Activated CD8-positive, alpha-beta memory T cell treated with anti-CD3 and anti-CD28 coated beads for 48 hours (primary cell): ENCODE data around the gene FRMD4A.
"Not testable (repeated sequence)": the region's sequence is repeated elsewhere in the genome, so short reads cannot be mapped to it uniquely, and the experiment has no call there.

Experiments used
- DNase-seq, 3 experiments: peaks; one replicate each; pipeline ENCODE4 v3.0.0-alpha.2; 2020; ENCODE audit warnings: low read depth in 2 of 3, low spot score in 2 of 3

FRMD4A gene

GRCh38 chr10:13767676-13768178 is 563.0 kb downstream of the FRMD4A start:
- DNase-seq = no peak

- not testable (repeated sequence) for DNase-seq
These were observed 563.6 kb downstream of the FRMD4A start for GRCh38 chr10:13767148-13767547.

DNA sequence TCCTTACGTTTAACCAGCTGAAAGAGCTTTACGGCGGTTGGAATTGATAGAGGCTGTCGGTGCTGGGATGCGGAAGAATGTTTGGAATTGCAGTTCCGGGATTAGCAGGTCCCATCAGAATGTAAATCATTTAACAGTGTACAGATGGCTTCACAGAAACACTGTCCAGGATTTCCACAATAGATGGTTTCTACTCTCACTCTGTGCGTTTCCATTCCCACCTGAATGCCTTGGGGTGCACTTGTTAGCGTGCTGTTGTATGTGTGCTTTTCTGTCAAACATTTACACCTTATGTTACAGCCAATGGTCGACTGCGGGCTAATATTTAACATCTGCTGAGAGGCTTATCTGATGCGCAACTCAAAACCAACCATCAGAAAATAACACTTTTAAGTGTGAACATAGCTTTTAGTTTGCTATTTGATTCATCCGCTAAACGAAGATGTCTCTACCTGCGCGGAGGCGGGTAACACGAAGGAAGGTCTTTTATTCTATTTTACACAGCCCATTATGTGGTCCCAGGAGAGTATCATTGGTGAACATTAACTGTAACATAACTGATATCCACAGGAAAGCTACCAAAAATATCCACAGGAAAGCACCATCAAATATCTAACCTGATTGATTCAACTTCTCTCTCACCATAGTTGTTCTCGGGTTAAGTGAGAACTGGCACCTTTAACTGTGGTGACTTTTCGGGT is 564.9 kb downstream of the FRMD4A start:
- DNase-seq = no peak

- no peak for DNase-seq
These were observed 569.1 kb downstream of the FRMD4A start for GRCh38 chr10:13761490-13762091.

GRCh38 chr10:13759168-13759567 is 571.6 kb downstream of the FRMD4A start:
- DNase-seq = no peak

DNA sequence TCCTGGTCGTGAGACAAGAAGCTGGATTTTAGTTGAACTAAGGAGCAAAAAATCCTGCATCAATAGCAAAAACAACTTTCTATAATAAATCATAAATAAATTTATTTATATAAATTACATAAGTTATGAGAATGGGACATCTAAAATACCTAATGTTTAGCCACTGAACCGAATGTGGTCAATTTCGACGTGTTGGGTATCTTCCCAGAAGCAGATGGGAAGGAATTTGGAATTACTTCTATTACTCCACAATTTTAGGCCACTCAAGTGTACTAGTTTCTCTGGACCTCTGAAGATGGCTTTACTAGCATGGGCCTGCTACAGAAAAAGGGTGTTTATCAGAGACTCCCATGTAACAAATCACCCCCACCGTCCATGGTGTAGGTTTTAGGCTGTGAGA is 572.0 kb downstream of the FRMD4A start:
- no peak for DNase-seq

- no peak for DNase-seq
These were observed 572.4 kb downstream of the FRMD4A start for GRCh38 chr10:13758312-13758711.

DNA sequence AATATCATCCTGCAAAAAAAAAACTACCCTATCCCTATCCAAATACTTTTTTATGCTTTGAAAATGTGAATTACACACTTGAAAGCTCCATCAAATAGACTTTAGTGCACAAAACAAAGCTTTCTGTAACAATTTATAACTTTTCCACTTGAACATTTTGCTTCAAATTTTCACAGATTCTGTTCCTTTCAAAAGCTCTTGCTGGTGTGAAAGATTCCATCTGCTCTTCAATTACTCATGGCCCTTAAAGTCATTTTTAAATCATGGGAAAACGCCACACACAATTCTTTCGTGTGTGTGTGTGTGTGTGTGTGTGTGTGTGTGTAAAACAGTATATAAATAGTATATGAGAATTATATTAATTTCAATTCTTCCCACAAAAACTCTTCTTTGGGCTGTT is 576.4 kb downstream of the FRMD4A start:
- no peak for DNase-seq

DNA sequence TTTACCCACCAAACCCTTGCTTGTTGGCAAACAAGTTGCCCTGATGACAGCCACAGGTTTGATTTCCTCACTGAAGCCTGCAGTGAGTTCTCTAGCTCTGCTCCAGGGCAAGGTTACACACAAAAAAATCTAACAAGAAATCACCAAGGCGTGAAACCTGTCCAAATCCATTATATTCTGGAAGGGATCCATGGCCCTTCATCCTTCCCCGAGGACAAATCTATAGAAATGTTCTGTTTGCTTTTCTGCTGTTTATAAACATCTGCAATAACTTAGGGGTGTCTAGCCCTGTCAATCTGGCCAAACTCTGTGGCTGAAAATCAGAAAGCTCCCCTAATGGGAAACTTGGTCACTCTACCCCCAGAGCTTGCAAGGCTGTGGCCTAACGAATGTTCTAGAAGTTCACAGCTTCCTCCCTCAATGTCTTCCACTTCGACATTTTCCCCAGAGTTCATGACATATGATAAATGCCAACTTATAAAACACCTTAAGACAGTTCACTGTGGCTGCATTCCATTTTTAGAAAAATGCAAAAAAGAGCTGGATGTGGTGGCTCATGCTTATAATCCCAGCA is 579.4 kb downstream of the FRMD4A start:
- DNase-seq = no peak

- DNase-seq = no peak
These were observed 580.2 kb downstream of the FRMD4A start for GRCh38 chr10:13750299-13751190.

- no peak for DNase-seq
These were observed 585.5 kb downstream of the FRMD4A start for GRCh38 chr10:13745271-13745670.

- no peak for DNase-seq
These were observed 586.8 kb downstream of the FRMD4A start for GRCh38 chr10:13743963-13744362.

GRCh38 chr10:13743101-13743693 is 587.5 kb downstream of the FRMD4A start:
- DNase-seq = no peak

GRCh38 chr10:13741438-13741837 is 589.3 kb downstream of the FRMD4A start:
- no peak for DNase-seq

GRCh38 chr10:13740461-13740860 is 590.3 kb downstream of the FRMD4A start:
- no peak for DNase-seq

- no peak for DNase-seq
These were observed 591.5 kb downstream of the FRMD4A start for GRCh38 chr10:13739183-13739582.

GRCh38 chr10:13736506-13736905 is 594.2 kb downstream of the FRMD4A start:
- DNase-seq = no peak

- DNase-seq = no peak
These were observed 596.6 kb downstream of the FRMD4A start for GRCh38 chr10:13734151-13734550.

GRCh38 chr10:13733071-13733470 is 597.7 kb downstream of the FRMD4A start:
- no peak for DNase-seq

DNA sequence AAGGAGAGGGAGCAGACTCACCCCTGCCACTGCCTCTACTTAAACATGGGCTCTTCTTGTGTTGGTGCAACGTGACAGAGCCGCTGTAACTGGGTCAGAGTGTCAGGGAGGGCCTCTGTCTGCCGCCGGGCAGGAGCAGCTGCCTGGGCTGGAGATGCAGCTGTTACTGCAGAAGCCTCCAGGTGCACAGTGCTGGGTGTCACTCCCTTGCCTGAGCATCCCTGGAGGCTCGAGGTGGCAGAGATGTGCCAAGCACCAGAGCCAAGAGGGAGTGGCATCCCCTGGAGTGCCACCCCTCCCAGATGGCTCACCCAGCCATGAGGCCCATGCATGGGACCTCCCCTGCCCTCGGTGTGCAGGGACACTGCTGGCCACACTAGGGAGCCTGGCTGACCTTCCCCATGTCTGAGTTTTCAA is 598.3 kb downstream of the FRMD4A start:
- DNase-seq = no peak

DNA sequence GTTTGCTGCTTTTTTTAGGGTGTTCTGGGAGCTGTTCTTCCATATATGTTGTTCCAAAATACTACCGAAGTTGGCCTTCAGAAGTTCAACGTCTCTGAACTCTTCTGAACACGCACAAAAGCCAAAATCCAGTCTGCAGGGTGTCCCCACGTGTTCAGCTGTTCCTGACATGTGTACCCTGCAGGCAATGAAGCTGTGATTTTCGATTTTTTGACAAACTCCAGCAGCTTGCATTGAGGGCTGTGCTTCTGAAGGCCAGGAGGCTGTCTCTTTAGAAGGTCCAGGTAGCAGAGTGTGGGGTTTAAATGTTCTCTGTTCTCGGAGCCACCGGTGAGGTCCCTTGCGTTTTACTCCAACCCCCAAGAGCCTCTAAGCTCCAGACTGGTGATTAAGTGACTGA is 598.9 kb downstream of the FRMD4A start:
- no peak for DNase-seq
